Activated gamma-delta T cell treated with anti-CD3 and anti-CD28 coated beads, Interleukin-2, amount 50 U/mL, for 16 hours (primary cell): ENCODE results near the gene ANKRD36.
"Not testable (repeated sequence)": the region's sequence is repeated elsewhere in the genome, so short reads cannot be mapped to it uniquely, and the experiment has no call there.

Experiments
- DNase-seq: peaks from one replicate; pipeline ENCODE4 v3.0.0-alpha.2; 2020; ENCODE audit warnings: low read depth

Gene ANKRD36

DNA sequence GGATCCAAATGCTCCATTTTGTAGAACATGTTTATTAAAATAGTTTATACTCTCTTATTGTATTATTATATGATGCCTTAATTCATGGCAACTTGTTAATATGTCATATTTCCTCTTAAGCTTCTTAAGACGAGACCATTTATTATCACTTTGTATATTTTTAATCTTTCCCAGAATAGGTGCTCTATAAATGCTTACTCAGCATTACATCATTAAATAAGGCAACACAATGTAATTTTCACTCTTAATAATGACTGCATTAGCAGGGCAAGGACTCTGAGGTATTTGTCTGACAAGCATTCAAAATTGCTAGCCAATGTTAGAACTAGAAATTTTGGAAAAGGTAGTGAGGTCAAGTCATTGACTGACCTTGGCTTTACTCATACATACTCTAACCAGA is 180.7 kb downstream of the ANKRD36 start:
- not testable (repeated sequence) for DNase-seq
